ENCODE measurements around the gene FLNA. TPM values are rescaled to one million over a fixed set of nuclear protein-coding genes. Genes with fewer than 3 reads are reported as not detected.
A peak's percentile ranks its signal among the peaks of the same experiment; 100 is the strongest.

The FLNA gene
- total RNA-seq, 1 experiment from 2014 or later = 920 TPM

DNA sequence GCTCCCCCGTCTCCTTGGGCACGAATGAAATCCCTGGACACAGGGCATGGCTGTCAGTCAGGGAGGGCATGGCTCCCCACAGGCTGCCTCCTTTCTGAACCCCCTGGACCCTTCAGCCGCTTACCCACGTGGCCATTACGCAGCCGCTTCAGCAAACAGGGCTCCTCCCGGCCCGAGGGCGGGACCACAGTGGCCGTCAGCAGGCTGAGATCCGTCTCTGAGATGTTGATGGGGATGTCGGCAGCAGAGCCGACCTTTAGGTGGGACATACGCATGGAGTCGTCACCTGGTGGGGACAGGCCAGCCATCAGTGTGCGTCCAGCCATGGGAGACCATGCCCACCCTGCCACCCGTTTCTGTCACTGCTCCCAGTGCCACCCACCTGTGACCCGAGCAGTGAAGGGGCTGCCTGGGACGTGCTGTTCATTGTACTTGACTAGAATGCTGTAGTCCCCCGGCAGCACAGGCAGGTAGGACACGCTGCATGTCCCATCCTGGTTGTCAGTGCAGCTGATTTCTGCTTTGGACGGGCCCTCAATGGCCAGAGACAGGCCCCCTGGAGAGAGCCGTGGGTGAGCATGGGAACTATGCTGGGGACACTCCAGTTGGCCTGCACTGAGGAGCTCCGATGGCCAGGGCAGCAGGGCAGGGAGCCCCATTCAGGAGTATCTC is 21.1 kb downstream of the FLNA start:
- TF ChIP-seq REST (IDR thresholded peaks at IDR 0.05; ENCODE audit: insufficient read depth in 1 of 2, low read depth in 2 of 2, low read length in 1 of 2) (no peak), TCF7L2 (IDR thresholded peaks at IDR 0.05; ENCODE audit: low read depth, low read length) (no peak), SIN3A (IDR thresholded peaks at IDR 0.05; ENCODE audit: borderline replicate concordance, insufficient read depth, low read depth, low read length) (no peak), POLR2AphosphoS5 (IDR thresholded peaks at IDR 0.05; ENCODE audit: low read depth, low read length) (no peak)
- TF ChIP-seq, protein P1, sequence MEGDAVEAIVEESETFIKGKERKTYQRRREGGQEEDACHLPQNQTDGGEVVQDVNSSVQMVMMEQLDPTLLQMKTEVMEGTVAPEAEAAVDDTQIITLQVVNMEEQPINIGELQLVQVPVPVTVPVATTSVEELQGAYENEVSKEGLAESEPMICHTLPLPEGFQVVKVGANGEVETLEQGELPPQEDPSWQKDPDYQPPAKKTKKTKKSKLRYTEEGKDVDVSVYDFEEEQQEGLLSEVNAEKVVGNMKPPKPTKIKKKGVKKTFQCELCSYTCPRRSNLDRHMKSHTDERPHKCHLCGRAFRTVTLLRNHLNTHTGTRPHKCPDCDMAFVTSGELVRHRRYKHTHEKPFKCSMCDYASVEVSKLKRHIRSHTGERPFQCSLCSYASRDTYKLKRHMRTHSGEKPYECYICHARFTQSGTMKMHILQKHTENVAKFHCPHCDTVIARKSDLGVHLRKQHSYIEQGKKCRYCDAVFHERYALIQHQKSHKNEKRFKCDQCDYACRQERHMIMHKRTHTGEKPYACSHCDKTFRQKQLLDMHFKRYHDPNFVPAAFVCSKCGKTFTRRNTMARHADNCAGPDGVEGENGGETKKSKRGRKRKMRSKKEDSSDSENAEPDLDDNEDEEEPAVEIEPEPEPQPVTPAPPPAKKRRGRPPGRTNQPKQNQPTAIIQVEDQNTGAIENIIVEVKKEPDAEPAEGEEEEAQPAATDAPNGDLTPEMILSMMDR (IDR thresholded peaks at IDR 0.05) = no peak
- no peak for DNase-seq (ENCODE audit: low read depth, low spot score)
- Histone ChIP-seq H3K27ac (ENCODE audit: low read length) (no peak overlapping the region), H3K36me3 (ENCODE audit: control insufficient read depth, insufficient read depth, low read length) (no peaks in the 10 kb centered on the region; the same call in 1 of the 2 replicates), H3K4me3 (ENCODE audit: low read depth in 2 of 2, low read length in 2 of 2) (no peak overlapping the region), H3K9me3 (ENCODE audit: control insufficient read depth, insufficient read depth, low read depth, low read length) (no peaks in the 10 kb centered on the region), H3K27me3 (ENCODE audit: control insufficient read depth, insufficient read depth, low read length) (no peaks in the 10 kb centered on the region), H3K4me1 (ENCODE audit: control insufficient read depth, insufficient read depth, low read length) (peaks cover 6% of the 10 kb centered on the region; the same call in 1 of the 2 replicates)
- CTCF ChIA-PET = no interaction called here
- in situ Hi-C loops (cut with HindIII; ENCODE audit: low pct_unique_long_range_greater_than_20kb, low sequenced_read_pairs) (no loop called here), intact Hi-C loops (cut with micrococcal nuclease; ENCODE audit: unreplicated experiment) (no loop called here)
- POLR2A ChIA-PET = no interaction called here
- no peak for ATAC-seq
- BruUV-seq (replicated peaks) = no TSS peak

GRCh38 chrX:154352466-154352865 is 22.0 kb downstream of the FLNA start:
- CTCF ChIA-PET = no interaction called here
- TSS peak; percentile 78 for BruUV-seq (replicated peaks)
- TF ChIP-seq REST (IDR thresholded peaks at IDR 0.05; ENCODE audit: insufficient read depth in 1 of 2, low read depth in 2 of 2, low read length in 1 of 2) = no peak
- TF ChIP-seq TCF7L2 (IDR thresholded peaks at IDR 0.05; ENCODE audit: low read depth, low read length) = no peak
- TF ChIP-seq POLR2AphosphoS5 (IDR thresholded peaks at IDR 0.05; ENCODE audit: low read depth, low read length) = 0 out of 2 replicates have a peak, but pooled peaks have one; percentile 2
- TF ChIP-seq SIN3A (IDR thresholded peaks at IDR 0.05; ENCODE audit: borderline replicate concordance, insufficient read depth, low read depth, low read length) = no peak

More at GRCh38 chrX:154352466-154352865, 22.0 kb downstream of the FLNA start:
- Histone ChIP-seq H3K27ac (ENCODE audit: low read length) (no peak overlapping the region), H3K4me3 (ENCODE audit: low read depth in 2 of 2, low read length in 2 of 2) (no peak overlapping the region), H3K27me3 (ENCODE audit: control insufficient read depth, insufficient read depth, low read length) (no peaks in the 10 kb centered on the region), H3K4me1 (ENCODE audit: control insufficient read depth, insufficient read depth, low read length) (peaks cover 10% of the 10 kb centered on the region), H3K9me3 (ENCODE audit: control insufficient read depth, insufficient read depth, low read depth, low read length) (no peaks in the 10 kb centered on the region), H3K36me3 (ENCODE audit: control insufficient read depth, insufficient read depth, low read length) (no peaks in the 10 kb centered on the region; the same call in 1 of the 2 replicates)
- intact Hi-C loops (cut with micrococcal nuclease; ENCODE audit: unreplicated experiment) (no loop called here), in situ Hi-C loops (cut with HindIII; ENCODE audit: low pct_unique_long_range_greater_than_20kb, low sequenced_read_pairs) (no loop called here)
- ATAC-seq (no peak), DNase-seq (ENCODE audit: low read depth, low spot score) (no peak)
- POLR2A ChIA-PET = no interaction called here
